Panc1 (cell line): Measurements from ENCODE around the gene G0S2. TPM values are rescaled to one million over a fixed set of nuclear protein-coding genes. Genes with fewer than 3 reads are reported as not detected.

Experiments used
- ATAC-seq: fragments of 200-7000 bp; cut with Tn5 transposase; 2 replicates; pipeline ENCODE4 v1.9.1; 2020; ENCODE audit warnings: mild to moderate bottlenecking, moderate library complexity
- BruUV-seq: library from RNA; stranded (reverse); fragments of 400-500 nt; replicated peaks from 2 replicates; lab custom pipeline; 2021; lab: Mats Ljungman, UMichigan
- CTCF ChIA-PET: fragments of 300-600 bp; sonication (Branson Sonifier 250); formaldehyde crosslinking; loops from one replicate; lab custom pipeline; 2022; ENCODE audit warnings: antibody characterized with exemption; lab: Charles Lee
- POLR2A ChIA-PET: fragments of 300-600 bp; sonication (Branson Sonifier 250); formaldehyde crosslinking; loops from one replicate; lab custom pipeline; 2022; ENCODE audit warnings: antibody characterized with exemption; lab: Charles Lee
- DNase-seq: peaks from one replicate; pipeline ENCODE4 v3.0.0-alpha.2; 2010; ENCODE audit warnings: low read depth, low spot score
- H3K27ac ChIP-seq: 2 replicates; pipeline ENCODE4 v1.5.1; 2011; ENCODE audit warnings: mild to moderate bottlenecking, low read length, inconsistent platforms
- H3K27me3 ChIP-seq: fragments of 200-500 bp; sonication (Bioruptor generic); 2 replicates; pipeline ENCODE4 v1.6.0; 2014; ENCODE audit warnings: low read length, inconsistent platforms; ENCODE audit not compliant: control insufficient read depth, insufficient read depth
- H3K36me3 ChIP-seq: fragments of 200-500 bp; sonication (Bioruptor generic); 2 replicates; pipeline ENCODE4 v1.5.1; 2014; ENCODE audit warnings: inconsistent platforms, mild to moderate bottlenecking, low read length, moderate library complexity; ENCODE audit not compliant: control insufficient read depth, insufficient read depth
- H3K4me1 ChIP-seq: 2 replicates; pipeline ENCODE4 v1.5.1; 2011; ENCODE audit warnings: inconsistent platforms, mild to moderate bottlenecking, low read length, moderate library complexity; ENCODE audit not compliant: control insufficient read depth, insufficient read depth
- H3K4me3 ChIP-seq, 2 experiments: 2 replicates each; pipeline ENCODE4 v1.5.1; 2011 to 2012; ENCODE audit warnings: low read depth in 2 of 2, low read length in 2 of 2, mild to moderate bottlenecking in 2 of 2, inconsistent platforms in 1 of 2, moderate library complexity in 1 of 2
- H3K9me3 ChIP-seq: fragments of 200-500 bp; sonication (Bioruptor generic); 2 replicates; pipeline ENCODE4 v1.5.1; 2014; ENCODE audit warnings: low read depth, mild to moderate bottlenecking, inconsistent platforms, low read length, moderate library complexity; ENCODE audit not compliant: control insufficient read depth, insufficient read depth
- POLR2AphosphoS5 ChIP-seq: IDR thresholded peaks from 2 replicates; pipeline ENCODE4 v1.6.1; 2012; ENCODE audit warnings: mild to moderate bottlenecking, low read depth, low read length, moderate library complexity
- SIN3A ChIP-seq: IDR thresholded peaks from 2 replicates; pipeline ENCODE4 v1.6.1; 2012; ENCODE audit warnings: low read depth, mild to moderate bottlenecking, low read length, moderate library complexity, borderline replicate concordance; ENCODE audit not compliant: insufficient read depth
- TCF7L2 ChIP-seq: IDR thresholded peaks from 2 replicates; pipeline ENCODE4 v1.6.1; 2011; ENCODE audit warnings: mild to moderate bottlenecking, low read depth, low read length, inconsistent platforms
- in situ Hi-C: cut with HindIII; loops from 2 replicates; pipeline ENCODE4 v1.10.0; 2016; ENCODE audit warnings: low sequenced_read_pairs, low pct_unique_long_range_greater_than_20kb
- intact Hi-C: fragments of 100-400 bp; cut with micrococcal nuclease; formaldehyde crosslinking; loops from one replicate; pipeline ENCODE4 v1.10.0; 2022; ENCODE audit not compliant: unreplicated experiment
- total RNA-seq: library from RNA; stranded (reverse); gene quantifications from one replicate; pipeline ENCODE4 v1.2.1, GENCODE V29; 2021; ENCODE audit not compliant: unreplicated experiment
- TF ChIP-seq, protein P1 (sequence below): fragments of 450-650 bp; IDR thresholded peaks from 2 replicates; pipeline ENCODE4 v1.5.1; 2017; ENCODE audit warnings: mild to moderate bottlenecking
- TF ChIP-seq, protein P2 (sequence below), 2 experiments: IDR thresholded peaks; 2 replicates each; pipeline ENCODE4 v1.6.1; 2011 to 2012; ENCODE audit warnings: low read depth in 2 of 2, control low read depth in 1 of 2, low read length in 1 of 2, mild to moderate bottlenecking in 1 of 2, moderate library complexity in 1 of 2; ENCODE audit not compliant: insufficient read depth in 1 of 2

G0S2 gene
- total RNA-seq, 1 experiment from 2014 or later, result 2.5 TPM

DNA sequence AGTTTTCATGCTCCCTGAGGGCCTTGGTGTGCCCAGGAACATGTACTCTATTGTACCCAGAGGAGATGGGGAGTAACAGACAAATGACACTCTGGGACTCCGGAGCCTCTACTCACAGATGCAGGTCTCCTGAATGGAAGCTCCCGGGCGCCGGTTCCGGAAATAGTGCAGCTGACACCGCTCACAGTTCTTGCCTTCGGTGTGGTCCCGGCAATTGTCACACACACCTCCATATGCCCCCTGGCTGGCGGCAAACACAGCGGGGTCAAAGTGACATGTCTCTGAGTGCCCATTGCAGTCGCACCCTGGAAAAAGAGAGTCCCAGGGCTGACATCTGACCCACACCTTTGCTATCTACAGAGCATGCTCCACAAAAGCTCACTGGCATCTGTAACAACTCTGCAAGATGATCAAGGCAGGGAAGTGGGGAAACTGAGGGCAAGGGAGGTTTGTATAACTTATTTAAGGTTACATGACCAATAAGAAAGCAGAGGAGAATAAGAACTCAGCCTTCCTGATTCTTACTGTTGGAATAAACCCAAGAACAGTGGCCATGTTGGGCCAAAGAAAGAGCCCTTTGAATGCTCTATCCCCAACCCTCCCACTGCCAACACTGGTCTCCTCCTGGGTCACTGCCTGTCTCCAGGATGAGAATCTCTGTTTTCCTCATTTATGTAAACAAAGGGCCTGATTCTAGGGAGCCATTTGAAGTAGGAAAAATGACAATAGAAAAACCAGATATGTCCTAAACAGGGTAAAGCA, 45.4 kb upstream of the G0S2 start:
- Histone ChIP-seq H3K36me3 (no peaks in the 10 kb centered on the region), H3K9me3 (no peaks in the 10 kb centered on the region), H3K4me3 (no peak overlapping the region), H3K27me3 (no peaks in the 10 kb centered on the region), H3K27ac (no peak overlapping the region), H3K4me1 (no peaks in the 10 kb centered on the region)
- ChIA-PET CTCF (interaction anchor here (0.8 kb wide), 1 partner anchor 60 kb away, joined by 3 read pairs; no protein-coding TSS in a partner anchor), POLR2A (no interaction called here)
- intact Hi-C loops, result no loop called here
- no peak for TF ChIP-seq POLR2AphosphoS5
- TF ChIP-seq, protein P1, sequence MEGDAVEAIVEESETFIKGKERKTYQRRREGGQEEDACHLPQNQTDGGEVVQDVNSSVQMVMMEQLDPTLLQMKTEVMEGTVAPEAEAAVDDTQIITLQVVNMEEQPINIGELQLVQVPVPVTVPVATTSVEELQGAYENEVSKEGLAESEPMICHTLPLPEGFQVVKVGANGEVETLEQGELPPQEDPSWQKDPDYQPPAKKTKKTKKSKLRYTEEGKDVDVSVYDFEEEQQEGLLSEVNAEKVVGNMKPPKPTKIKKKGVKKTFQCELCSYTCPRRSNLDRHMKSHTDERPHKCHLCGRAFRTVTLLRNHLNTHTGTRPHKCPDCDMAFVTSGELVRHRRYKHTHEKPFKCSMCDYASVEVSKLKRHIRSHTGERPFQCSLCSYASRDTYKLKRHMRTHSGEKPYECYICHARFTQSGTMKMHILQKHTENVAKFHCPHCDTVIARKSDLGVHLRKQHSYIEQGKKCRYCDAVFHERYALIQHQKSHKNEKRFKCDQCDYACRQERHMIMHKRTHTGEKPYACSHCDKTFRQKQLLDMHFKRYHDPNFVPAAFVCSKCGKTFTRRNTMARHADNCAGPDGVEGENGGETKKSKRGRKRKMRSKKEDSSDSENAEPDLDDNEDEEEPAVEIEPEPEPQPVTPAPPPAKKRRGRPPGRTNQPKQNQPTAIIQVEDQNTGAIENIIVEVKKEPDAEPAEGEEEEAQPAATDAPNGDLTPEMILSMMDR, result no peak
- no peak for TF ChIP-seq SIN3A
- no peak for TF ChIP-seq TCF7L2
- TF ChIP-seq, protein P2, sequence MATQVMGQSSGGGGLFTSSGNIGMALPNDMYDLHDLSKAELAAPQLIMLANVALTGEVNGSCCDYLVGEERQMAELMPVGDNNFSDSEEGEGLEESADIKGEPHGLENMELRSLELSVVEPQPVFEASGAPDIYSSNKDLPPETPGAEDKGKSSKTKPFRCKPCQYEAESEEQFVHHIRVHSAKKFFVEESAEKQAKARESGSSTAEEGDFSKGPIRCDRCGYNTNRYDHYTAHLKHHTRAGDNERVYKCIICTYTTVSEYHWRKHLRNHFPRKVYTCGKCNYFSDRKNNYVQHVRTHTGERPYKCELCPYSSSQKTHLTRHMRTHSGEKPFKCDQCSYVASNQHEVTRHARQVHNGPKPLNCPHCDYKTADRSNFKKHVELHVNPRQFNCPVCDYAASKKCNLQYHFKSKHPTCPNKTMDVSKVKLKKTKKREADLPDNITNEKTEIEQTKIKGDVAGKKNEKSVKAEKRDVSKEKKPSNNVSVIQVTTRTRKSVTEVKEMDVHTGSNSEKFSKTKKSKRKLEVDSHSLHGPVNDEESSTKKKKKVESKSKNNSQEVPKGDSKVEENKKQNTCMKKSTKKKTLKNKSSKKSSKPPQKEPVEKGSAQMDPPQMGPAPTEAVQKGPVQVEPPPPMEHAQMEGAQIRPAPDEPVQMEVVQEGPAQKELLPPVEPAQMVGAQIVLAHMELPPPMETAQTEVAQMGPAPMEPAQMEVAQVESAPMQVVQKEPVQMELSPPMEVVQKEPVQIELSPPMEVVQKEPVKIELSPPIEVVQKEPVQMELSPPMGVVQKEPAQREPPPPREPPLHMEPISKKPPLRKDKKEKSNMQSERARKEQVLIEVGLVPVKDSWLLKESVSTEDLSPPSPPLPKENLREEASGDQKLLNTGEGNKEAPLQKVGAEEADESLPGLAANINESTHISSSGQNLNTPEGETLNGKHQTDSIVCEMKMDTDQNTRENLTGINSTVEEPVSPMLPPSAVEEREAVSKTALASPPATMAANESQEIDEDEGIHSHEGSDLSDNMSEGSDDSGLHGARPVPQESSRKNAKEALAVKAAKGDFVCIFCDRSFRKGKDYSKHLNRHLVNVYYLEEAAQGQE (IDR thresholded peaks at IDR 0.05; ENCODE audit: insufficient read depth in 1 of 2, low read depth in 2 of 2, low read length in 1 of 2), result no peak
- no TSS peak for BruUV-seq
- ATAC-seq (no peak), DNase-seq (no peak)
- in situ Hi-C loops, result no loop called here

DNA sequence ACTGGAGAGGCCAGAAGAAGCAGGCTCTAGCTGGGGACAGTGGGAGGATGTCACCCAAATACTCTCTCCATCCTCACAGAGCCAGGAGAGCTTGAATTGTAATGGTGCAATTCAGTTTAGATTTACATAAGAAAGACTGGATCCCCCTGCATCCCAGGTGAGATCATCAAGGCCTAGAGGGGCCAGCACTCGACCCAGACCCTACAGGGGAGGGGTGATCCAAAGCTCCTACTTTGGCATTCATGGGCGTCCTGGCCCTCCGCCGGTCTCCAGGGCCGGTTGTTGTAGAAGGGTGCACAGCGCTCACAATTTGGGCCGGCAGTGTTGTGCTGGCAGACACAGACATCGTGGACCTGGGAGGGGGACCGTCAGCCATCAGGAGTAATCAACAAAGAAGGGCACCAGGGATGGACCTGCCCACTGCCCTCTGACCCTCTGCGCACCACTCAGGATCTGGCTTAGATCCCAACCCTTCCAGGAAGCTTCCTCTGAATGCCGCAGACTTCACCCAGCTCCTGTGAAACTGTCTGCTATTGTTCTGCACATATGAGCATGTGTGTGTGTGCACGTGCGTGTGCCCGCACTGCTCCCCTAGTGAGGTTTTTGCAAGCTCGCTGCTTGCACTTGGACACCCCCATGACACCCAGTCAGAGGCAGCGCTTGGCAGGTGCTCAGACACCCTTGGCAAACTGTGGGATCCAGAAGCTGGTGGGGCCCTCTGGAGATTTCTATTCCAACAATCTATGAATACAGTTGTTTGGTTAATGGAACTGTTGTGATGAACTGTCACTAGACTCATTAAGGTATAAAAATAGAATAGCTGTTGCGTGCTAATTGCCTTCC, 44.6 kb upstream of the G0S2 start:
- Histone ChIP-seq H3K27ac (no peak overlapping the region), H3K27me3 (no peaks in the 10 kb centered on the region), H3K36me3 (no peaks in the 10 kb centered on the region), H3K4me1 (no peaks in the 10 kb centered on the region), H3K9me3 (no peaks in the 10 kb centered on the region), H3K4me3 (no peak overlapping the region)
- CTCF ChIA-PET, result no interaction called here
- in situ Hi-C loops (no loop called here), intact Hi-C loops (no loop called here)
- TF ChIP-seq, protein P1, result no peak
- TF ChIP-seq TCF7L2, result no peak
- TF ChIP-seq, protein P2 (IDR thresholded peaks at IDR 0.05; ENCODE audit: insufficient read depth in 1 of 2, low read depth in 2 of 2, low read length in 1 of 2), result no peak
- no peak for TF ChIP-seq POLR2AphosphoS5
- no peak for TF ChIP-seq SIN3A
- DNase-seq (no peak), ATAC-seq (no peak)
- BruUV-seq, result no TSS peak
- POLR2A ChIA-PET, result no interaction called here
